Endothelial cell of umbilical vein (primary cell): ENCODE data around the gene ARHGAP10. TPM values are rescaled to one million over a fixed set of nuclear protein-coding genes. Genes with fewer than 3 reads are reported as not detected.

Experiments
- BruUV-seq: library from RNA; stranded (reverse); fragments of 400-500 nt; replicated peaks from 2 replicates; lab custom pipeline; 2021; lab: Mats Ljungman, UMichigan
- CTCF ChIA-PET: fragments of 300-600, 350-600 bp; sonication (Branson Sonifier 250); formaldehyde crosslinking; loops from one replicate; lab custom pipeline; 2021; ENCODE audit warnings: antibody characterized with exemption, inconsistent platforms; lab: Charles Lee
- POLR2A ChIA-PET: fragments of 300-600, 350-600 bp; sonication (Branson Sonifier 250); formaldehyde crosslinking; loops from one replicate; lab custom pipeline; 2021; ENCODE audit warnings: antibody characterized with exemption, inconsistent platforms; lab: Charles Lee
- DNase-seq: peaks from one replicate; pipeline ENCODE4 v3.0.0-alpha.2; 2011; ENCODE audit warnings: low read depth, low spot score
- FAIRE-seq: peaks from 2 replicates; lab custom pipeline; 2011; peaks lifted over from hg19 to GRCh38; lab: Jason Lieb, UNC
- H2AFZ ChIP-seq: 2 replicates; pipeline ENCODE4 v1.6.0; 2012; ENCODE audit warnings: low read depth, low read length, control low read depth, inconsistent platforms
- H3K27ac ChIP-seq: 2 replicates; pipeline ENCODE4 v1.5.1; 2011; ENCODE audit warnings: low read depth, mild to moderate bottlenecking, control low read depth, low read length, moderate library complexity; ENCODE audit not compliant: insufficient read depth
- H3K27me3 ChIP-seq, 2 experiments: 2 replicates each; pipeline versions ENCODE4 v1.6.0 to v1.6.1; 2011; ENCODE audit warnings: low read length in 2 of 2, mixed read lengths in 1 of 2; ENCODE audit not compliant: control insufficient read depth in 2 of 2, insufficient read depth in 2 of 2
- H3K36me3 ChIP-seq, 2 experiments: 2 replicates in 1 of 2; 3 replicates in 1 of 2; pipeline ENCODE4 v1.5.1; 2011; ENCODE audit warnings: low read length in 2 of 2, mild to moderate bottlenecking in 1 of 2, moderate library complexity in 1 of 2; ENCODE audit not compliant: control insufficient read depth in 2 of 2, insufficient read depth in 2 of 2; ENCODE audit errors: extremely low read depth in 1 of 2
- H3K4me1 ChIP-seq: 3 replicates; pipeline ENCODE4 v1.5.1; 2011; ENCODE audit warnings: mild to moderate bottlenecking, low read length; ENCODE audit not compliant: control insufficient read depth, insufficient read depth; ENCODE audit errors: extremely low read depth
- H3K4me2 ChIP-seq: 2 replicates; pipeline ENCODE4 v1.6.1; 2011; ENCODE audit warnings: low read length, control low read depth, mixed read lengths; ENCODE audit not compliant: insufficient read depth
- H3K4me3 ChIP-seq, 3 experiments: fragments of 200-600 bp in 1 of 3; sonication (generic), shearing (Covaris generic) in 1 of 3; replicated peaks in 1 of 3; 2 replicates each; pipeline ENCODE4 v1.5.1; 2011 to 2016; ENCODE audit warnings: control low read depth in 3 of 3, low read length in 3 of 3, mild to moderate bottlenecking in 2 of 3, inconsistent platforms in 1 of 3, low read depth in 1 of 3, moderate library complexity in 1 of 3; ENCODE audit not compliant: insufficient read depth in 1 of 3
- H3K79me2 ChIP-seq: 2 replicates; pipeline ENCODE4 v1.6.0; 2012; ENCODE audit warnings: low read length, inconsistent platforms; ENCODE audit not compliant: control insufficient read depth, insufficient read depth
- H3K9ac ChIP-seq: replicated peaks from 2 replicates; pipeline ENCODE3; 2011; ENCODE audit warnings: low read length, control low read depth; ENCODE audit not compliant: insufficient read depth; ENCODE audit errors: extremely low read depth
- H3K9me1 ChIP-seq: replicated peaks from 3 replicates; pipeline ENCODE4 v1.6.0; 2011; ENCODE audit warnings: mild to moderate bottlenecking, low read length; ENCODE audit not compliant: control insufficient read depth, insufficient read depth; ENCODE audit errors: extremely low read depth
- H3K9me3 ChIP-seq: replicated peaks from 2 replicates; pipeline ENCODE4 v1.5.1; 2012; ENCODE audit warnings: low read length, inconsistent platforms; ENCODE audit not compliant: control insufficient read depth, insufficient read depth
- H4K20me1 ChIP-seq: replicated peaks from 2 replicates; pipeline ENCODE3; 2011; ENCODE audit warnings: mild to moderate bottlenecking, low read length; ENCODE audit not compliant: control insufficient read depth, insufficient read depth; ENCODE audit errors: extremely low read depth
- CTCF ChIP-seq, 2 donors: IDR thresholded peaks; 1 replicate in 1 of 2; 2 replicates in 1 of 2; pipeline ENCODE4 v1.5.1; 2011; ENCODE audit warnings: low read length in 2 of 2, mild to moderate bottlenecking in 2 of 2, moderate library complexity in 2 of 2, control low read depth in 1 of 2, inconsistent platforms in 1 of 2, low read depth in 1 of 2; ENCODE audit not compliant: insufficient read depth in 1 of 2; ENCODE audit errors: extremely low read depth in 1 of 2
- EZH2 ChIP-seq: IDR thresholded peaks from 2 replicates; pipeline ENCODE4 v1.6.1; 2012; ENCODE audit warnings: borderline replicate concordance, low read depth, mild to moderate bottlenecking, moderate library complexity, low read length, inconsistent platforms; ENCODE audit not compliant: severe bottlenecking
- FOS ChIP-seq: IDR thresholded peaks from 2 replicates; pipeline ENCODE4 v1.6.1; 2011; ENCODE audit warnings: mild to moderate bottlenecking, low read length, moderate library complexity, borderline replicate concordance; ENCODE audit not compliant: insufficient read depth
- GATA2 ChIP-seq: IDR thresholded peaks from 2 replicates; pipeline ENCODE4 v1.7.0; 2011; ENCODE audit warnings: low read depth, mild to moderate bottlenecking, moderate library complexity, mixed read lengths, low read length; ENCODE audit not compliant: insufficient read length, insufficient read depth
- JUN ChIP-seq: IDR thresholded peaks from 2 replicates; pipeline ENCODE4 v1.6.1; 2011; ENCODE audit warnings: borderline replicate concordance, low read depth; ENCODE audit not compliant: insufficient read length, insufficient read depth
- MAX ChIP-seq: IDR thresholded peaks from 2 replicates; pipeline ENCODE4 v1.6.1; 2011; ENCODE audit not compliant: insufficient read depth, insufficient read length
- MYC ChIP-seq: IDR thresholded peaks from one replicate; pipeline ENCODE4 v1.6.1; 2011; ENCODE audit warnings: mild to moderate bottlenecking, low read depth, low read length
- POLR2A ChIP-seq: IDR thresholded peaks from 2 replicates; pipeline ENCODE4 v1.6.1; 2012; ENCODE audit warnings: low read depth, mild to moderate bottlenecking, control low read depth, low read length
- POLR2AphosphoS5 ChIP-seq: IDR thresholded peaks from 2 replicates; pipeline ENCODE4 v1.6.1; 2012; ENCODE audit warnings: low read depth, mild to moderate bottlenecking, control low read depth, low read length, moderate library complexity; ENCODE audit not compliant: insufficient read depth
- dilution Hi-C: fragments of 300-500 bp; cut with MboI; formaldehyde crosslinking; loops from one replicate; pipeline ENCODE4 v1.15.0; 2019; ENCODE audit warnings: low sequenced_read_pairs; ENCODE audit not compliant: extremely low pct_ligation_motif_present
- intact Hi-C: fragments of 100-400 bp; cut with micrococcal nuclease; formaldehyde crosslinking; loops from one replicate; pipeline ENCODE4 v1.10.0; 2022
- polyA plus RNA-seq, 4 experiments: library from polyadenylated mRNA; depleted of rRNA in 3 of 4; stranded (reverse) in 3 of 4; unstranded in 1 of 4; fragments of >200 nt; gene quantifications; 2 replicates each; pipeline versions ENCODE4 v1.2.1 to v1.2.3, GENCODE V29; 2011 to 2012; ENCODE audit warnings: missing spikeins in 1 of 4
- total RNA-seq: library from RNA; stranded (reverse); gene quantifications from 2 replicates; pipeline ENCODE4 v1.2.3, GENCODE V29; 2021

Gene ARHGAP10
- total and polyA plus RNA-seq, 2 donors (not counting 3 experiments of a cell fraction or from before 2014, with no cell fraction given), result 20.4 to 36.7 TPM

GRCh38 chr4:147960971-147961370 is 229.1 kb downstream of the ARHGAP10 start:
- no peaks in the 10 kb centered on the region for H3K36me3 ChIP-seq
- POLR2A ChIA-PET, result no interaction called here
- H3K9me1 ChIP-seq, result no peaks in the 10 kb centered on the region
- DNase-seq (no peak), FAIRE-seq (no peak)
- dilution Hi-C loops, result no loop called here
- H3K4me2 ChIP-seq, result no peak overlapping the region
- H3K79me2 ChIP-seq, result no peaks in the 10 kb centered on the region
- CTCF ChIA-PET, result interaction anchor here (0.9 kb wide), 1 partner anchor 23 kb away, joined by 3 read pairs; no protein-coding TSS in a partner anchor
- no peak overlapping the region for H3K9ac ChIP-seq
- TF ChIP-seq POLR2A (no peak), POLR2AphosphoS5 (no peak), MAX (no peak), JUN (no peak), CTCF (IDR thresholded peaks at IDR 0.05; ENCODE audit: extremely low read depth in 1 of 2, insufficient read depth in 1 of 2, low read depth in 1 of 2, low read length in 2 of 2) (no peak), FOS (no peak), MYC (no peak), GATA2 (no peak), EZH2 (no peak)
- BruUV-seq, result no TSS peak
- H3K4me3 ChIP-seq, result no peak overlapping the region
- H3K27me3 ChIP-seq, result no peaks in the 10 kb centered on the region
- H4K20me1 ChIP-seq, result no peaks in the 10 kb centered on the region
- no peak overlapping the region for H2AFZ ChIP-seq
- H3K4me1 ChIP-seq, result no peaks in the 10 kb centered on the region
- no peak overlapping the region for H3K27ac ChIP-seq
- intact Hi-C loops, result loop anchor here (2.0 kb wide), 1 partner anchor 16 kb away; no protein-coding TSS in a partner anchor
- H3K9me3 ChIP-seq, result no peaks in the 10 kb centered on the region
